ENCODE results near the gene EDNRA.

Gene EDNRA

GRCh38 chr4:147538711-147539110 lies 57.8 kb downstream of the EDNRA start:
- Histone ChIP-seq H3K4me1 (ENCODE audit: insufficient read depth, low read length, poor library complexity, severe bottlenecking) (no peaks in the 10 kb centered on the region), H4K20me1 (ENCODE audit: insufficient read depth, low read length, poor library complexity, severe bottlenecking) (no peaks in the 10 kb centered on the region), H3K79me2 (ENCODE audit: insufficient read depth, low read length) (no peaks in the 10 kb centered on the region), H3K4me2 (ENCODE audit: low read depth, low read length, poor library complexity, severe bottlenecking) (no peak overlapping the region), H3K36me3 (ENCODE audit: insufficient read depth, low read length) (no peaks in the 10 kb centered on the region), H3K27me3 (ENCODE audit: insufficient read depth, low read length, poor library complexity, severe bottlenecking) (peaks cover 4% of the 10 kb centered on the region), H3K9me3 (ENCODE audit: insufficient read depth, low read depth, low read length) (no peaks in the 10 kb centered on the region), H3K4me3 (ENCODE audit: low read length, poor library complexity, severe bottlenecking) (no peak overlapping the region), H2AFZ (ENCODE audit: low read length) (no peak overlapping the region), H3K9me2 (replicated peaks; ENCODE audit: low read depth, low read length) (no peaks in the 10 kb centered on the region), H3K9ac (ENCODE audit: low read depth, low read length, poor library complexity, severe bottlenecking) (no peak overlapping the region), H3F3A (ENCODE audit: low read depth) (no peaks in the 10 kb centered on the region)
- TF ChIP-seq CTCF (conservative IDR thresholded peaks at IDR 0.05; ENCODE audit: low read length) (no peak), EZH2phosphoT487 (IDR thresholded peaks at IDR 0.05; ENCODE audit: borderline replicate concordance) (no peak)

GRCh38 chr4:147539959-147540358 lies 59.1 kb downstream of the EDNRA start:
- no peaks in the 10 kb centered on the region for H3K9me2 ChIP-seq (replicated peaks; ENCODE audit: low read depth, low read length)
- no peak overlapping the region for H3K9ac ChIP-seq (ENCODE audit: low read depth, low read length, poor library complexity, severe bottlenecking)
- no peaks in the 10 kb centered on the region for H3K27me3 ChIP-seq (ENCODE audit: insufficient read depth, low read length, poor library complexity, severe bottlenecking)
- TF ChIP-seq EZH2phosphoT487 (IDR thresholded peaks at IDR 0.05; ENCODE audit: borderline replicate concordance) (no peak), CTCF (conservative IDR thresholded peaks at IDR 0.05; ENCODE audit: low read length) (no peak)
- no peaks in the 10 kb centered on the region for H3K79me2 ChIP-seq (ENCODE audit: insufficient read depth, low read length)
- H2AFZ ChIP-seq (ENCODE audit: low read length), result 0 out of 2 replicates have a peak overlapping the region, but pooled peaks have one; percentile 10
- no peaks in the 10 kb centered on the region for H3K4me1 ChIP-seq (ENCODE audit: insufficient read depth, low read length, poor library complexity, severe bottlenecking)
- no peak overlapping the region for H3K4me3 ChIP-seq (ENCODE audit: low read length, poor library complexity, severe bottlenecking)
- H3K4me2 ChIP-seq (ENCODE audit: low read depth, low read length, poor library complexity, severe bottlenecking), result no peak overlapping the region
- no peaks in the 10 kb centered on the region for H3K9me3 ChIP-seq (ENCODE audit: insufficient read depth, low read depth, low read length)
- H3F3A ChIP-seq (ENCODE audit: low read depth), result no peaks in the 10 kb centered on the region
- no peaks in the 10 kb centered on the region for H3K36me3 ChIP-seq (ENCODE audit: insufficient read depth, low read length)
- no peaks in the 10 kb centered on the region for H4K20me1 ChIP-seq (ENCODE audit: insufficient read depth, low read length, poor library complexity, severe bottlenecking)

GRCh38 chr4:147542229-147542990 lies 61.5 kb downstream of the EDNRA start:
- H2AFZ ChIP-seq (ENCODE audit: low read length), result no peak overlapping the region
- H3K4me2 ChIP-seq (ENCODE audit: low read depth, low read length, poor library complexity, severe bottlenecking), result no peak overlapping the region
- no peak overlapping the region for H3K9ac ChIP-seq (ENCODE audit: low read depth, low read length, poor library complexity, severe bottlenecking)
- H3K4me3 ChIP-seq (ENCODE audit: low read length, poor library complexity, severe bottlenecking), result no peak overlapping the region
- no peaks in the 10 kb centered on the region for H3F3A ChIP-seq (ENCODE audit: low read depth)
- H3K36me3 ChIP-seq (ENCODE audit: insufficient read depth, low read length), result no peaks in the 10 kb centered on the region
- no peaks in the 10 kb centered on the region for H3K9me3 ChIP-seq (ENCODE audit: insufficient read depth, low read depth, low read length)
- no peaks in the 10 kb centered on the region for H3K79me2 ChIP-seq (ENCODE audit: insufficient read depth, low read length)
- H4K20me1 ChIP-seq (ENCODE audit: insufficient read depth, low read length, poor library complexity, severe bottlenecking), result no peaks in the 10 kb centered on the region
- no peak for TF ChIP-seq CTCF (conservative IDR thresholded peaks at IDR 0.05; ENCODE audit: low read length)
- no peak for TF ChIP-seq EZH2phosphoT487 (IDR thresholded peaks at IDR 0.05; ENCODE audit: borderline replicate concordance)
- no peaks in the 10 kb centered on the region for H3K27me3 ChIP-seq (ENCODE audit: insufficient read depth, low read length, poor library complexity, severe bottlenecking)
- no peaks in the 10 kb centered on the region for H3K9me2 ChIP-seq (replicated peaks; ENCODE audit: low read depth, low read length)
- H3K4me1 ChIP-seq (ENCODE audit: insufficient read depth, low read length, poor library complexity, severe bottlenecking), result no peaks in the 10 kb centered on the region

All from Loucy (cell line).